ENCODE measurements around the gene ATP10A. TPM values are rescaled to one million over a fixed set of nuclear protein-coding genes. Genes with fewer than 3 reads are reported as not detected.

Gene ATP10A
- total RNA-seq, 1 experiment from 2014 or later = 3.9 TPM

DNA sequence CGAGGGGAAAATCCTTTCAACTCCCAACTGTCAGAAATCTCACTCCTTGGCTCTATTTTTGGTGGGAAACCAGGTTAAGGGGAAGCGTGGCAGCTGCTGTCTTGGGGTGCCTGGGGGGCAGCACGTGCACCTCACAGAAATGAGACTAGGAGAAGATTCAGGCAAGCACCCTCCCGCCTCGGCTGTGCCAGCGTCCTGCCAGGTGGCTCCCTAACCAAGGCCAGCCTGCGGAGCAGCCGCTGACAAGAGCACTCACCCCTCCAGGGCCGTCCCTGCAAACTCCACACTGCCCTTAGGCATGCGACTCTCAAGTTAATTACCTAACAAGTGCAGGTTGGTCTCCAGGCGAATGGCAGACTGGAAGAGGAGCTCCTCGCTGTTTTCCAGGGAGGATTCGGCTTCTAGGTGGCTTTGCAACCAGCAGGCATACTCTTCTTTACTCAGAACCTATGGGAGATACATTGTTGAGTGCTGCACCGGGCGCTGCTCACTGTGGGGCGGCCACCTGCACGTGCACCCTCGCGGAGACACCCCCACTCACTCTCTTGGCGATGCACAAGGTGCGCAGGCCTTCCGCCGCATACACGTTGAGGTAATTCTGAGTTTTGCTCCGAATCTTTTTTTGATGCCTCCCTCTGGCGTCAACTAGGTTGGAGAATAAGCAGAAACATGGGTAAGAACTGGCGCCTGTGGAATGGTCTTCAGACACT is 155.3 kb downstream of the ATP10A start:
- Histone ChIP-seq H4K8ac (replicated peaks; ENCODE audit: insufficient read length, low read depth, low read length) (no peak overlapping the region), H3K79me1 (ENCODE audit: insufficient read depth, low read depth, low read length, poor library complexity, severe bottlenecking) (no peaks in the 10 kb centered on the region), H3K9ac (ENCODE audit: extremely low read depth, insufficient read length, low read length) (no peak overlapping the region), H2BK15ac (ENCODE audit: low read depth, low read length) (no peak overlapping the region), H3K79me2 (ENCODE audit: insufficient read depth, low read length) (no peaks in the 10 kb centered on the region), H2BK20ac (ENCODE audit: low read depth, low read length, poor library complexity, severe bottlenecking) (no peak overlapping the region), H3K18ac (ENCODE audit: insufficient read length, low read depth, low read length) (no peak overlapping the region), H4K20me1 (ENCODE audit: control insufficient read depth, insufficient read depth, insufficient read length) (no peaks in the 10 kb centered on the region), H3K9me3 (ENCODE audit: control insufficient read depth, low read depth, low read length) (no peaks in the 10 kb centered on the region), H3K4me1 (ENCODE audit: insufficient read depth, low read length) (no peaks in the 10 kb centered on the region), H2BK5ac (ENCODE audit: insufficient read length, low read length) (no peak overlapping the region), H3K4me2 (ENCODE audit: insufficient read depth, insufficient read length, low read length) (no peak overlapping the region), H2BK120ac (ENCODE audit: low read depth, low read length, poor library complexity, severe bottlenecking) (no peak overlapping the region), H3T11ph (ENCODE audit: low read length) (no peak overlapping the region), H2BK12ac (ENCODE audit: insufficient read length, low read depth, low read length) (no peak overlapping the region), H3K23ac (ENCODE audit: insufficient read length, low read depth, low read length) (no peak overlapping the region), H2AK5ac (ENCODE audit: insufficient read length, low read length) (no peak overlapping the region), H2AFZ (ENCODE audit: low read length) (no peak overlapping the region), H4K91ac (ENCODE audit: insufficient read length, low read depth, low read length) (no peak overlapping the region), H3K23me2 (ENCODE audit: insufficient read length, low read depth, low read length, poor library complexity, severe bottlenecking) (no peaks in the 10 kb centered on the region), H3K27ac (ENCODE audit: insufficient read length, low read depth, low read length) (no peak overlapping the region), H3K27me3 (ENCODE audit: insufficient read depth, low read length) (no peaks in the 10 kb centered on the region), H3K14ac (ENCODE audit: insufficient read depth, low read length) (no peak overlapping the region), H3K4ac (ENCODE audit: low read depth, low read length) (no peak overlapping the region), H4K5ac (ENCODE audit: insufficient read length, low read depth, low read length) (no peak overlapping the region), H3K56ac (ENCODE audit: insufficient read length, low read depth, low read length) (no peak overlapping the region)
- Mint-ChIP-seq H3K27ac (peak overlapping the region in 2 of 3 experiments; percentile 53 to 55; a peak in 2 of 7 replicates), H3K9me3 (no peaks in the 10 kb centered on the region), H3K36me3 (ENCODE audit: insufficient read depth in 1 of 3, low read depth in 3 of 3) (no peaks in the 10 kb centered on the region), H3K4me3 (no peak overlapping the region), H3K4me1 (peaks cover 0 to 6% of the 10 kb centered on the region in 2 experiments; a peak in 1 of 4 replicates), H3K27me3 (ENCODE audit: low read depth) (peaks cover 2% of the 10 kb centered on the region; the same call in 1 of the 2 replicates)
- no CpG with 5 or more reads among the region's 27 CpGs for WGBS (ENCODE audit: extremely low coverage, insufficient read length, low lambda C conversion rate)
- DNase-seq = no peak
- no peak for TF ChIP-seq CTCF (conservative IDR thresholded peaks at IDR 0.05)
